Stimulated activated CD4-positive, alpha-beta T cell treated with anti-CD3 and anti-CD28 coated beads, Interleukin-12 subunit alpha, Interleukin-12 subunit beta, amount 100 ng/mL, for 4 hours (primary cell): ENCODE data around the gene HOXB8.

Source experiments
- DNase-seq: peaks from one replicate; pipeline ENCODE4 v3.0.0-alpha.2; 2020

The HOXB8 gene

DNA sequence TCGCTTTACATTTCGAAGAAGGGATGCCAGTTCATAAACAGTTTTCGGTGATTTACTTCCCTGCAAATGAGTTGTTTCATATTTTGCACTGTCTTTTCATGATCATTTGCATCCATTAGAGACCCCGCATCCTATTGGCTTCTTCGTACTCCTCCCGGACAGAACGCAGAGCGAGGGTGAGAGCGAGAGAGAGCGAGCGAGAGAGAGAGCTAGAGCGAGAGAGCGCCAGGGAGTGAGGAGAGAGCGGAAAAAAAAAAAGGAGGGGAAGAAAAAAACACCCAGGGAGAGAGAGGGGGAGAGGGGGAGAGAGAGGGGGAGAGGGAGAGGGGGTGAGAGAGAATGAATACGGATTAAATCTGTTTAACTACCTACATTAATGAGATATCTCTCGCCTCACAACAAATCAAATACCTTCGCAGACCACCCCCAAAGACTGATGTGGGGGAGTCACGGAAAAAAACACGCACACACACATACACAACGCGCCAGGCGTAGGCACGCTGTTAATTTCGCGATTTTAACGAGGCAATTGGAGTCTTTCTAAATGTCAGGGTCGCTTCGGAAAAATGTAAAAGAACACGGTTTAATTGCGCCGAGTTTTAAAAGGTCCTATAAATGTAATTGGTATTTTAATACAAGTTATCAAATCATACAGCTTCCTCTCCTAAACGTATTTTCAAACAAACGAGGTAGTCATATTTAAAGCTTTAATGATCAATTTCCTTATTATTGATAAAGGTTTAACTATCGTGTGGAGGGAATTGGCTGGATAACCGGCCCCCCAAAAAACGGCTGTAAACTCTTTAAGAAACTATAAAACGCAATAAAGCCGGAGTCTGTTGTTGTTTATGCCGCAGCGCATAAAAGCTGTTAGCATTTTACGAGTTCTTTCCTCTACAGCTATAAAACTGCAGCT is at the start of gene HOXB8:
HOXB8 (minus strand) TSS at position 246 of the 916 bp plus-strand sequence. CDS start 588 bp downstream, outside the sequence.
- no peak for DNase-seq

DNA sequence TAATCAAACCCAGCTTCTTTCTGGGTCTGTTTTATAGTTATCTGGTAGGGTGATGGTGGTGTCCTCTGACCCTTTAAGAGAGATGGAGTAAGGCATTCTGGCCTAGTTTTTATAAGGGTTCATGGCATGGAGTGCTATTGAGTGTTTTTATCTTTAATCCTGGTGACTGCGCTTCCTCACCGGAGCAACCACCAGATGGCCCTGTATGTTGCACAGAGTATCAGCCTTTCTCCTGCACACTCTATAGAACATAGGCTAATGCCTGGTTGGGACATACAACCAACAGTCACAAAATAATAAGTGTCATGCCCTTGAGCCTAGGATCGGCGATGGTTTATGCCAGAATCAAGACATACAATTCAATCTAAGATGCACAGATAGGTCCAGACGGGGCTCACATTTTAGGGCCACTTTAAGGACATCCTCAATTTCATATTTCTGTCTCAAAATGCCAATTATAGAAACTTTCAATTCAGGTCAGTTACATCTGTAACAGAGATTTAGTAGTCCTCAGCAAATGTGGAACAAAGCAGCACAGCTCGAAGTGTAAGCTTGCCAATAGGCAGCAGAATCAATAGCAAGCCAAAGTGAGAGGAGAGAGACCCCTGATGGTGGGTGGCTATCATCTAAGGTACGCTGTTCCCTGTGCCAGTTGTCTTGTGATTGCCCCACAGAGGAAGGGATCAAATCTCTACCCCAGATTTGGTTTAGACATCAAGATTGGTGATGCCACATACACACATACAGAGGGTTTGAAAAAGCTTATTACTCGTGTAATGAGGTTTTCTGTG is 48.2 kb upstream of the HOXB8 start:
- DNase-seq: no peak

DNA sequence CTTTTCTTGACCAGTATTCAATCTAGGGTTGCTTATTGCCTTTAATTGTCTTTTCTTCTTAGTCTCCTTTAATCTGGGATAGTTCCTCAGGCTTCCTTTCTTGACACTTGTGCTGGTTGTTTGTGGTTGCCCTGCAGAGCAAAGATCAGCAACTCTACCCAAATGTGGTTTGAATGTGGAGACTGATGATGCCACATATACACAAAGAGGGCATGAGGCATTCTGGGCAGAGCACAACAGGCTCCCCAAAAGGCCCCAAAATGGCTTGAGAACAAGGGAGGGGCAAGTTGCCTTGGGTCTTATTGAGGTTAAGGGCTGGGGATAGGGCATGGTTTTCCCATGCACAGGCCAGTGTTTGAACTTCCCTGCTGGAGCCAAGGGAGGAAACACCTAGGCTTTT is 40.8 kb upstream of the HOXB8 start:
- no peak for DNase-seq

DNA sequence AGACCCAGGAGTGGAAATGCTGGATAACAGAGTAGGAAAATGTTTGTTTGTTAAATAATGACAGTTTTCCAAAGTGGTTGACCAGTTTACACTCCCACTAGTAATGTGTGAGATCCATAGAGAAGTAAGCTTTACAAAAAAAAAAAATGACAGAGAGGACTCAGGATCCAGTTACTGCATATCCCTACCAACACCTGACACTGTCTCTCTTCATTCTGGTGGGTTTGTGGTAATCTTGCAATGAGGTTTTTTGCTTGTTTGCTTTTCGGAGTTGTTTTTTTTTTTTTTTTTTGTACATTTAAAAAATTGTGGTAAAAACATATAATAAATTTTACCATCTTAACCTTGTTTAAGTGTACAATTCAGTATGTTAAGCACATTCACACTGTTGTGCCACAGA is 34.6 kb upstream of the HOXB8 start:
- no peak for DNase-seq

DNA sequence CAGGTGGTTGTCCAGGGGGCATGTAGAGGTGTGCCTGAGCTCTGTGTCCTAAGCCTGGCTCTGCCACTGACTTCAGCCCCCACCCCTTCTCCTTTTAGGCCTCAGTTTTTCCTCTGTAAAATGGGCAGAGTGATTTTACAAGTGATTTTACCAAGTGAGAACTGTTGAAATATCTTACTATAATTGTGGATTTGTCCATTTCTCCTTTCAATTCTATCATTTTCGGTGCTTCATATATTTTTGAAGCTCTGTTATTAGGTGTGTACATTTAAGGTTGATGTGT is 32.8 kb upstream of the HOXB8 start:
- no peak for DNase-seq

DNA sequence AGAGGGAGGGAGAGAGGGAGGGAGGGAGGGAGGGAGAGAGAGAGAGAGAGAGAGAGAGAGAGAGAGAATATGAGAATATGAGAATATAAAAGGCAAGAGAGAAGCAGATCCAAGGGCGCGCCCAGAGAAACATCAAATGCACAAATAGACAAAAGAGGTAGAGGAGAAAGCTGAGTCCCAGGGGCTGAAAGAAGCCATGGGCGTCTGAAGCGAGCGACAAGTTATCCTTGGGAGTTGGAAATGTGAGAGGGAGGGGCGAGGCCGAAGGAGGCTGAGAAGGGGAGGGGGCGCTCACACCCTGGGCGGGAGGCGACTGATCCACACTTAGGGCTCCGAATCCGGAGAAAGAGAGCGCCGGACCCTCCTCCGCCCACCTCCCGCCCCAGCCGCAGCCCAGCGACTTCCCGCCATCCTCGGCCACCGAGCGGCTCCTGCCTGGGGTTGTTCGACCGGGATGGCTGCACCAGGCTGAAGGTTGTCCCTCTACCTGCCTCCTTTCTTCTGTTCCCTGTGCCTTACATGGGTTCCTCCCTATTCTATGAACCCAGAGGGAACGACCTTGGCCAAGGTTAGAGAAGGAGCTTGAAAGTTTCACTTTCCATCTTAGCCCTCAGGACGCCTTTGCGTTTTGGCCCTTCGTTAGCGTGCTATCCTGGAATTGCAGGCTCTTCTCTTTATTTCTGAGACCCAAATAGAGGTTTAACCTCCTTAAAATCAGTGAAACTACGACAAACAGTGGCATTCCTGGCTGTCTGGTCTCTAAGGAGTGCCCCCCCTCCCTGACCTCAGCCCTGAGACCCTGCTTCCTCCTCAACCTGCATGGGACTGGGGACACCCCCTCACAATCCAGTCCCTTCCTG is 32.2 kb upstream of the HOXB8 start:
- DNase-seq: no peak

DNA sequence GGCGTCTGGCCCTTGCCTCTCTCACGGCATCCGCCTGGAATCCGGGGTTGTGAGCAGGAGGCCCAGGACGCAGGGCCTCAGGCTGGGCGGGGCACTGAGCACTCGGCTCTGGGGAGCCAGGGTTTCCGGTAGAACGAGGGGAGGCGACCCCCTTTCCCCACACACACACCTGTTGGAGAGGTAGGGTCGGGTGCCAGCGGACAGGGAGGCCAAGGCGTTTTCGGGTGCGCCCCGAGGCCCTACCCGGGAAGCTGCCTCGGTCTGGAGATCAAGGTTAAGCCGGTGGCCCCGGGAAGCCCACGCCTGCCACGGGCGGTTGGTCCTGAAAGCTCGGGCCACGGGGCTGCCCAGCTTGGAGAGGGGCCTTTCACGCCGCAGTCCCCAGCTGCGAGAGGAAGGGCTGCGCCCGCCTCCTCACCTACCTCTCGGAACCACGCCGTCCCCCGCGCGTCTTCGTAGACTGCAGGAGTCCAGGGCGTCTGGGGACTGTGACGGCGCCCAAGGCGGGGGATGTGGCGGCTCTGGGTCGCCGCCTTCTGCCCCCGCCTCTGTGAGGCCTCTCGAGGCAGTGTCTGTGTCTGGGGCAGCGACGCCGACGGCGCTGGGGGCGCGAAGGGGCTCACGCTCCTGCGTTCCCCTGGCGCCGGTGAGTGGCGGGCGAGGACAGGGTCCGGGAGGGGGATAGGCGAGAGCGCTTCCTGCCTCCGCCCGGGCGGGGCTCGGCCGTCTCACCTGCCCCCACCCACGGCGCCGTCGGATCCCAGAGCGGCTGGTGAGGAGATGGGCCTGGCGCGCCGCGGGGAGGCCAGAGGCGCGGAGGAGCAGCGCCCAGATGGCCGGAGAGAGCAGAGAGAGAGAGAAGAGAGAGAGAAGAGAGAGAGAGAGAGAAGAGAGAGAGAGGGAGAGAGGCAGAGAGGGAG is 31.4 kb upstream of the HOXB8 start:
- DNase-seq: no peak

DNA sequence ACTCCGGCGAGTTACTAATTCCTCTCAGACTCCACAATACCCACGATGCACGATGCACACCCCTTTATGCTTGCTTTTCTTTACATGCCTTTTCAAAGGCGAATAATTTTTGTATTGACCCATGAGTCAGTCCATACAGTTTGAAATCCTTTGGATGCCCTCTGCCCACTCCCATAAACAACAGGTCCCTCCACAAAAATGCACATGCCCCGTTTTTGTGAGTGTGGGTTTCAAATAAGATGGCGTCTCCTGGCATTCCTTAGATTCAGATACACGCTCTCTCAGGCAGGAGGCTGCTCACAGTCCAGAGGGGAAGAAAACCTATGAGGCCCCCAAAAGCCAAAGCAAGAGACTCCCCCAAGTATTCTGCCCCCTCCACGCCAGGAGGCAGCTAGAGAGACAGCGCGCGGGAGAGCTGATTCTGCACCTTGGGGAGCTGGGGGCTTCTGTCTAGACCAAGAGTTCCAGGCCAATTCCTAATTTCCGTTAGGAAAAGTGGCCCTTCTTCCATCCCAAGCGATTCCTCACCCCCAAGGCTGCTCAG is 30.6 kb upstream of the HOXB8 start:
- no peak for DNase-seq

DNA sequence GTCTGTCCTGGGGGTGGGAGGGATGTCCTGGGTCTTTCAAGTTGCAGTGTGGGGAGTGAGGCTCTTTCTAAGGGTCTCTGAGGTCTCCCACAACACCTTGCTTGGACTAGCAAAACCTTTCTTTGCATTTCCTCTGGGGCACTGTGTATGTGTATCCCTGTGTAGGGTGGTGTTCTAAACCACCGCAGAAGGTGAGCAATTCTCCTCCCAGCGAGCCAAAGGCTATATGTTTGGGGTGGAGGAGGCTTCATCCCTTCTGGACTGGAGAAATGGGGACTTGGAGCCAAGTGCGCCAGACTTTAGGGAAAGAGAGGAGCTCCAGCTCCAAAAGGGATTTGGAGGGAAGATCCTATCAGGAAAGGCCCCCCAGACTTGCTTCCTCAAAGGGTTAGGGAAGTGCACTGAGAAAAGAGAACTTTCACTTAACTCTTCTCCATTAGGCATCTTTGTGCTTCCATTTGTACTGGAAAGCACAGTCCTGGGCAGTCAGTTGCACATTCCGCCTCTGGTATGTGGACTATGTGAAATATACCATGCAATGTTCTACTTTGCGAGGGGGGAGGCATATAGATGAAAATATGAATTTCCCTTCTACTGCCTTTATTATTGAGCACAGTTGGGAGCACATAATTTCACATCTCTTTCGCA is 29.9 kb upstream of the HOXB8 start:
- DNase-seq: no peak

DNA sequence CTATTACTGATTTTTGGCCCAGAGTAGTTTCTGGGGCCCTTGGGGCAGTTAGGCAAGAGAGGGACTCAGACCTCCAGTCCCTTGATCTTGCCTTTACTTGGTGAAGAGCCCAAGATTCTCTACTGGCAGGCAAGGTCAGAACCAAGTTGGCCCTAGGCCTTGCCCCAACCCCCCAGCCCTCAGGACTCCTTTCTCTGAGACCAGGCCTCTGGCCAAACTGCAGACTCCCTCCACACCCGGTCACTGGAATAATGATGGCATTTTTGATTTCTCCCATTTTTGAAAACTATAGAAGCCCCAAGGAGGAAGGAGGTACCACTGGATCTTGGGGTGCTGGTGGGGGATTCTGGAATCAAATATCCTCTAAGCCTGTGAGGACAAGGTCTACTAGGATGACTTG is 29.1 kb upstream of the HOXB8 start:
- DNase-seq: no peak

DNA sequence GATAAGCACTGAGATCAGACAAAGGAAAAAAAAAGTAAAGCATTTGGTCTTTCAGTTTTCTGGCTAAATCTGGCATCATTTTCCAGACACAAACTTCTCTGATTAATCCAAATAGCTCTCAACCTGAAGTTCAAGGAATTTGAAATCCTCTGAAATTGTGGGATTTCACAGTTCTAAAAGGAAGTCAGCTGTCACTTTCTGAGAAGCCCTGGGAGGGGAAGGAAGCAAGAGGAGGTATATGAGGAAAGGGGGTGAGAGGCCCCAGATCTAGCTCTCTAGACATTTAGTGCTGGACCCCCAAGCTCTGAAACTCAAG is 28.6 kb upstream of the HOXB8 start:
- no peak for DNase-seq

DNA sequence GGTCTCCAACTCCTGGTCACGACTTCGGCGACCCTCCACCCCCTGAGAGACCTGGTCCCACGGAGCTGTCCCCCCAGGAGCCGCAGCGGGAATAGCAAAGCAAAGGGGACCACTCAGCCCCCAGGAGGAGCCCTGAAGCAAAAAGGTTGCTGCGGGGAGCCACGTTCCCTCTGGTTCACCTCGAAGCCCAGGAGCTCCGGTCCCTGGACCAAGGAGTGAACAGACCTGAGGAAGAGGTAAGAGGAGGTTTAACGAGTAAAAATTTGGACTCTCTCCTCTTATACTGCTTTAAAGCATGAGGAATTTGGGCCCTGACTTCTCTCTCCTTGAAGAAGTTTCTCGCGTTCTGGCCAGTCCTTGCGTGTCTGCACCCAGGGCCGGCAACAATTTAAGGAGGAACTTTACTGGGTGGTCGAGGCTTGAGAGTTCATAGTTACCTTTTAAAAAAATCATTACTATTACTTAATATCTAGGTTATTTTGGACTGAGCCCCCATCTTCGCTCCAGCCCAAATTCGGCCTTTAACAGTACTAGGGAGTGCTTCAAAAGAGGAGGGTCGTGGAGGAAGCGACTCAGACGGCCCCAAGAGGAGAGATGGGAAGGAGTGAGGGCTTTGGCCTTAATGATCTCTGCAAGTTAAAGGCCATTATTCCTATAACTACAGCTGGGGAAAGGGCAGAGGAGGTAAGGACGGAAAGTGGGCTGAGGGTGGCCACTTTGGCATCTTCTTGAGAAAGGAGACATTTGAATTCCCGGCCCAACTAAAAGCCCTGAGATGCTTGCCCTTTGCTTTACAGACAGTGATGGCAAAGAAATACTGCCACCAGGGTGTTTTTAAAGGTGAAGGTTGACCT is 28.0 kb upstream of the HOXB8 start:
- DNase-seq: no peak

DNA sequence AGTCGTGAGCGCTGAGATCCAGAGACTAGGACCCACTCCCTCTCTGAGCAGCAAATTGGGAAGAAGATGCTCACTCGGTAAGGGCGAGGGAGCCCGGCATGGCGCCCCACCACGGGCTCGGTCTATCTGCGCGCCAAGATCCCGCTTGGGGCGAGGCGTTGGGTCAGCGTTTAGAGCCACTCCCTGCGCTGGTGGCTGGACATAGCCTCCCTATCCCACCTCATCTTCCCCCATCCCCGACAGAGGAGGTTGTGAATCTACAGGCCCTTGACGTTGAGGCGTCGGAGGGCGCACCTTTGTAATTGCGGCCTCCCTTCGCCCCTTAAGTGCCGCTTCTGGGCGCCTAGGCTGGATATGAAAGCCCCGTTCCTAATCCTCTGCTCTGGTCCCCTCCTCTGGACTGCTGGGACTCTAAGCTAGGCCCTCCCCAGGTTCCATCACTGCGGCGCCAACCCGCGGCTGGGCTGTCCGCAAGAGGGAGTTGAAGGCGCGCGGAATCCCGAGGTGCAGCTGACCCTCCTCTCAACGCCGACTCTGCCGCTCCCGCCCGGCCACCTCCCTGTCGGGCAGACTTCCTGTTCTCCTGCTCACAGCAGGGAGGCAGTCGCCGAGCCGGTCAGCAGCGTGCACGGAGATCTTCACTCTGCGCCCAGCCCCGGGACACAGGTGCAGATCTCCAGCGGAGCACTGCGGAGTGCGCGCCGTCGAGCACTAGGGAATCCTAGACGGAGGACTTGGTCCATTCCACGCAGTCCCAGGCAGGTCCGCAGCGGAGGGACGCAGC is 27.2 kb upstream of the HOXB8 start:
- no peak for DNase-seq

DNA sequence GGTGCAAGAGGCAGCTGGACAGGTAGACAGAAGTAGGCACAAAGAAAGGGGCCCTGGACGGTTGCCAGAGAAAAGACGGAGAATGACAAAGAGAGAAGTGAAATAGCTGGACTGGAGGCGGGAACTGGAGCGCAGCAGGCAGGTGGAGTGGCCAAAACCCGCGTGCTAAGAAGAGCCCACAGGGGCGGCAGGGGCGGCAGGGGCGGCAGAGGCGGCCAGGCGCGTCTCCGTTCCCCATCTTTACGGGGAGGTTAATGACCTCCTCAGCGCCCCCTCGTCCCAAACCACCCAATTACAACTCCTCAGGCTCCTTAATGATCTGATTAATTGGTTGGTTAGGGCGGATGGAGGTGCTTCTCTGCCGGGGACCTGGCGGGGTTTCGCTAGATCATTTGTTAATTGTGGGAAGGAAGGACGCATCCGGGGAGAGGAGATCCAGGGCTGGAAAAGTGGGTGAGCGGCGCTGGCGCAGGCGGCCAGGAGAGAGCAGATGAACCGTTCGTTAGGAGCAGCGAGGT is 26.5 kb upstream of the HOXB8 start:
- DNase-seq: no peak

DNA sequence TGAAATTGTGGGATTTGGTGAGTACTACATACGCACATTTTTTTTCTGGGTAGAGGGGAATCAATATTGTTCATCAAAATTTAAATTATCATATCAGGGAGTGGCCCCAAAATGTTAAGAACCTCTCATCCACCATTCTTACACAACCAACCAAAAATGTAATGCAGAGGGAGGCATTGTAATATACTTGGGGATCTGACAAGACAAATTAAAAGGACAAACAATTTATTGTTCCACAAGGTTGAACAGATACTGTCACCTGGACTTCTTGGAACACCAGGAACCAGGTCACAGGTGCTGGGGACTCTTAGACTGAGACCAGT is 25.7 kb upstream of the HOXB8 start:
- DNase-seq: no peak

DNA sequence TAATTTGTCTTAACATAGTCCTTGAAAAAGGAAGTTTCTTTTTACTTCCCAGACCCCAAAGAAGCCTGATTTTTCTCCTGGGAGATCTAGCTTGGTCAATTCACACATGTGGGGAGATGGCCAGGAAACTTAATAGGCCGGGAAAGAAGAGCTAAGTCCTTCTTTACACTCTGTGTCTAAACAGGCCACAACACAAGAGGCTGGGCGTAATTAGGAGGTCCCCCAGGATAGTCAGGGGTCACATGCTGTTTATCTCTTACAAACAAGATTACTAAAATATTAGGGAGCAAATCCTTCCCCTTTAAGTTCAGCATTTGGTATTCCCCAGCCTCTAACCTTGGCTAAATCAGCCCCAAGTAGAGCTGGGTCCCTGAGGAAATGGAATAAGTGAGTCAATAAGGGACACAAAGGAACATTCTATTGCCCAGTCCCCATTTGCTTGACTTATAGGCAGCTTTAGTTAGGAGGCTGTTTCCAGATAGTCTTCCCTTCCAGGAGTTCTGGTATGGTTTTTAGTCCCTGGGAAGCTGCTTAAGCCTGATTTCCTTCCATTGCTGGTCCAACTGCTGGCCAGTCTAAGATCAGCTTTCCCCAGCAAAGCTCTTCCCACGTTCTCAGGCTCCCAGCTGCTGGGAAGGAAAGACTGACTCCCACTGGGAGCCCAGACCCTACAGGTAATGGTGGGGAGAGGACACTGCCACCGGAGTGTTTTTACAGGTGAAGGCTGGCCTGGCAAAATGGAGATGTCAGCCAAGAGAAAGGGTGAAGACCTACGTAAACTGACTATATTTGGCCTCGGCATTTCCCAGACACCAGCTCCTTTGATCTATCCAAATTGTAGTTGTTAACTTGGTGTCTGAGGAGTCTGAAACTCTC is 25.1 kb upstream of the HOXB8 start:
- no peak for DNase-seq

DNA sequence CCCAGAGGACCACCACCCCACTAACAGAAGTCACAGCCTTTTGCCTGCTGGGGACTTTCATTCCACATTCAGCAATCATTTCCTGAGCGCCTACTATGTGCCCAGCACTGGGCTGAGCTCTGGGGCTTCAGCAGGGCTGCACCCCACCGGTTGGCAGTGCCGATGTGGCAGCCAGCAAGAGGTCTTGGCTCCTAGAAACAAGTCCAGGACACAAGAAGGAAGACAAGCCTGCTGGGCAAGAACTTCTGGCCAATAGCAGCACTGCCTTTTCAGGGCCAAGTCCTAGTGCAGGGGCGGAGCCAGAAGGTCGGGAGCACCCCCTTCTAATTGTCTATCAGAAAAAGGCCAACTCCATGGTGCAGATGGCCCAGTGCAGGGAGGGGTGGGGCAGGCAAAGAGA is 24.0 kb upstream of the HOXB8 start:
- no peak for DNase-seq
